Measurements from ENCODE around the gene APOBEC3F. TPM values are rescaled to one million over a fixed set of nuclear protein-coding genes. Genes with fewer than 3 reads are reported as not detected.

Gene APOBEC3F
- total RNA-seq, 1 experiment from 2014 or later, result 8.9 TPM

- H3K14ac ChIP-seq (ENCODE audit: insufficient read depth, low read length), result no peak overlapping the region
- 0 out of 2 replicates have a peak, but pooled peaks cover 2% of the 10 kb centered on the region for H3K79me2 ChIP-seq (ENCODE audit: insufficient read depth, low read length)
- TF ChIP-seq CTCF (conservative IDR thresholded peaks at IDR 0.05), result no peak
- H3K4ac ChIP-seq (ENCODE audit: low read depth, low read length), result no peak overlapping the region
- no peaks in the 10 kb centered on the region; the same call in 1 of the 2 replicates for H3K4me1 ChIP-seq (ENCODE audit: insufficient read depth, low read length)
- no peak overlapping the region for H2BK5ac ChIP-seq (ENCODE audit: insufficient read length, low read length)
- H3K9ac ChIP-seq (ENCODE audit: extremely low read depth, insufficient read length, low read length), result no peak overlapping the region
- no peak overlapping the region for H3K23ac ChIP-seq (ENCODE audit: insufficient read length, low read depth, low read length)
- no peak overlapping the region for H4K5ac ChIP-seq (ENCODE audit: insufficient read length, low read depth, low read length)
- H3K4me1 Mint-ChIP-seq, result peaks cover 19 to 29% of the 10 kb centered on the region in 2 experiments
- H4K20me1 ChIP-seq (ENCODE audit: control insufficient read depth, insufficient read depth, insufficient read length), result peaks cover 2% of the 10 kb centered on the region
- H3K27me3 ChIP-seq (ENCODE audit: insufficient read depth, low read length), result no peaks in the 10 kb centered on the region
- no peak overlapping the region for H3K27ac ChIP-seq (ENCODE audit: insufficient read length, low read depth, low read length)
- DNase-seq, result no peak
- H2AK5ac ChIP-seq (ENCODE audit: insufficient read length, low read length), result no peak overlapping the region
- H3K9me3 ChIP-seq (ENCODE audit: control insufficient read depth, low read depth, low read length), result no peaks in the 10 kb centered on the region
- no peak overlapping the region for H2BK20ac ChIP-seq (ENCODE audit: low read depth, low read length, poor library complexity, severe bottlenecking)
- peaks cover 13% of the 10 kb centered on the region for H3K27me3 Mint-ChIP-seq (ENCODE audit: low read depth)
- H4K91ac ChIP-seq (ENCODE audit: insufficient read length, low read depth, low read length), result no peak overlapping the region
- 0 out of 7 replicates have a peak overlapping the region, but pooled peaks of 1 of the 3 experiments have one; percentile 65 for H3K27ac Mint-ChIP-seq
- no peak overlapping the region for H3K4me3 Mint-ChIP-seq
- no peaks in the 10 kb centered on the region for H3K23me2 ChIP-seq (ENCODE audit: insufficient read length, low read depth, low read length, poor library complexity, severe bottlenecking)
- WGBS (ENCODE audit: extremely low coverage, insufficient read length, low lambda C conversion rate), result no CpG with 5 or more reads among the region's 14 CpGs
- no peak overlapping the region for H2BK15ac ChIP-seq (ENCODE audit: low read depth, low read length)
- no peak overlapping the region for H2AFZ ChIP-seq (ENCODE audit: low read length)
- H3K56ac ChIP-seq (ENCODE audit: insufficient read length, low read depth, low read length), result no peak overlapping the region
- H4K8ac ChIP-seq (replicated peaks; ENCODE audit: insufficient read length, low read depth, low read length), result no peak overlapping the region
- H3K4me2 ChIP-seq (ENCODE audit: insufficient read depth, insufficient read length, low read length), result no peak overlapping the region
- no peaks in the 10 kb centered on the region; a peak in 1 of 5 replicates for H3K9me3 Mint-ChIP-seq
- H2BK120ac ChIP-seq (ENCODE audit: low read depth, low read length, poor library complexity, severe bottlenecking), result no peak overlapping the region
- no peak overlapping the region for H3K18ac ChIP-seq (ENCODE audit: insufficient read length, low read depth, low read length)
- H3K36me3 Mint-ChIP-seq (ENCODE audit: insufficient read depth in 1 of 3, low read depth in 3 of 3), result no peaks in the 10 kb centered on the region
- H3T11ph ChIP-seq (ENCODE audit: low read length), result no peak overlapping the region
- H2BK12ac ChIP-seq (ENCODE audit: insufficient read length, low read depth, low read length), result no peak overlapping the region
- H3K79me1 ChIP-seq (ENCODE audit: insufficient read depth, low read depth, low read length, poor library complexity, severe bottlenecking), result no peaks in the 10 kb centered on the region
Measured at GRCh38 chr22:39094717-39095389, 54.2 kb downstream of the APOBEC3F start.

All from H9 (cell line).